ENCODE results near the gene FBXW7. TPM values are rescaled to one million over a fixed set of nuclear protein-coding genes. Genes with fewer than 3 reads are reported as not detected.

FBXW7 gene
- total RNA-seq, 1 donor from 2014 or later: 56.7 TPM

DNA sequence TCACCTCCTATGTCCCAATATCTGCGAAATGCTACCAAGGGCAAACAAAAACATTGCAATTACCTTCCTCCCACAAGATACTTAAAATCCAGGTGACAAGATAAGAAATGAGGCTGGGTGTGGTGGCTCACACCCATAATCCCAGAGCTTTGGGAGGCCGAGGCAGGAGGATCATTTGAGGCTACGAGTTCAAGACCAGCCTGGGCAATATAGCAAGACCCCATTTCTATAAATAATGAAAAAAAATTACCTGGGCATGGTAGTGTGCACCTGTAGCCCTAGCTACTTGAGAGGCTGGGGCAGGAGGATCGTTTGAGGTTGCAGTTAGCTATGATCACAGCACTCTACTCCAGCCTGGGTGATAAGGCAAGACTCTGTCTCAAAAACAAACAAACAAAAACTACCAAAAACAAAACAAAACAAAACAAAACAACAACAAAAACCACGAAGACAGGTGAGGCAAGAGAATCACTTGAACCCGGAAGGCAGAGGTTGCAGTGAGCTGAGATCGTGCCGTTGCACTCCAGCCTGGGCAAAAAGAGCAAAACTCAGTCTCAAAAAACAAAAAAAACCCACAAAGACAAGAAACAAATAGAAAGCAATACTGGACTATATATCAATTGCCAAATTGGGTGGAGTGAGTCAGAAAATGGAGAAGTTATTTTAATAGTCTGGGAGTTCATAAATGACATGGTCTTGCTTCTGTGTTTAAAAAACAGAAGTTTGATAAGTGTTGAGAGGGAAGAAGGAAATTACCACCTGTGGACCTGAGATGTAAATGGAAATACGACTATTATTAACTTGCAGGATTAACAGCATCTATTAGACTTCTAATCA, 176.5 kb downstream of the FBXW7 start:
- intact Hi-C loops (cut with micrococcal nuclease): no loop called here

DNA sequence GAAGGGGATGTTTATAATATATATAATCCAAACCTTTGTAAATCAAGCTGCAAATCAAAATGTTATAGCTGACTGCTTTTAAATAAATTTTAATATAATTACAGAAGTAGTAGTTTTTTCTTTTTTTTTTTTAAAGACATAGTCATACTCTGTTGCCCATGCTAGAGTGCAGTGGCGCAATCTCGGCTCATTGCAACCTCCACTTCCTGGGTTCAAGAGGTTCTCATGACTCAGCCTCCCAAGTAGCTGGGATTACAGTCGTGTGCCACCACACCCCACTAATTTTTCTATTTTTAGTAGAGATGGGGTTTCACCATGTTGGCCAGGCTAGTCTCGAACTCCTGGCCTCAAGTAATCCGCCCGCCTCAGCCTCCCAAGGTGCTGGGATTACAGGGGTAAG, 178.7 kb downstream of the FBXW7 start:
- Histone ChIP-seq H3K36me3 (no peaks in the 10 kb centered on the region), H3K27me3 (ENCODE audit: low read depth) (no peaks in the 10 kb centered on the region), H3K27ac (replicated peaks) (no peak overlapping the region), H3K9me3 (replicated peaks) (no peaks in the 10 kb centered on the region), H3K4me3 (no peak overlapping the region), H3K4me1 (peaks cover 67% of the 10 kb centered on the region)
- no peak for DNase-seq
- TF ChIP-seq, protein P1, sequence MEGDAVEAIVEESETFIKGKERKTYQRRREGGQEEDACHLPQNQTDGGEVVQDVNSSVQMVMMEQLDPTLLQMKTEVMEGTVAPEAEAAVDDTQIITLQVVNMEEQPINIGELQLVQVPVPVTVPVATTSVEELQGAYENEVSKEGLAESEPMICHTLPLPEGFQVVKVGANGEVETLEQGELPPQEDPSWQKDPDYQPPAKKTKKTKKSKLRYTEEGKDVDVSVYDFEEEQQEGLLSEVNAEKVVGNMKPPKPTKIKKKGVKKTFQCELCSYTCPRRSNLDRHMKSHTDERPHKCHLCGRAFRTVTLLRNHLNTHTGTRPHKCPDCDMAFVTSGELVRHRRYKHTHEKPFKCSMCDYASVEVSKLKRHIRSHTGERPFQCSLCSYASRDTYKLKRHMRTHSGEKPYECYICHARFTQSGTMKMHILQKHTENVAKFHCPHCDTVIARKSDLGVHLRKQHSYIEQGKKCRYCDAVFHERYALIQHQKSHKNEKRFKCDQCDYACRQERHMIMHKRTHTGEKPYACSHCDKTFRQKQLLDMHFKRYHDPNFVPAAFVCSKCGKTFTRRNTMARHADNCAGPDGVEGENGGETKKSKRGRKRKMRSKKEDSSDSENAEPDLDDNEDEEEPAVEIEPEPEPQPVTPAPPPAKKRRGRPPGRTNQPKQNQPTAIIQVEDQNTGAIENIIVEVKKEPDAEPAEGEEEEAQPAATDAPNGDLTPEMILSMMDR (IDR thresholded peaks at IDR 0.05; ENCODE audit: borderline replicate concordance): no peak
- intact Hi-C loops (cut with micrococcal nuclease): no loop called here

More for the DNA sequence above, 176.5 kb downstream of the FBXW7 start:
- Histone ChIP-seq H3K4me1 (peaks cover 74% of the 10 kb centered on the region), H3K27me3 (ENCODE audit: low read depth) (no peaks in the 10 kb centered on the region), H3K27ac (replicated peaks) (no peak overlapping the region), H3K4me3 (no peak overlapping the region), H3K9me3 (replicated peaks) (no peaks in the 10 kb centered on the region), H3K36me3 (no peaks in the 10 kb centered on the region)
- TF ChIP-seq, protein P1 (IDR thresholded peaks at IDR 0.05; ENCODE audit: borderline replicate concordance): no peak
- DNase-seq: no peak

DNA sequence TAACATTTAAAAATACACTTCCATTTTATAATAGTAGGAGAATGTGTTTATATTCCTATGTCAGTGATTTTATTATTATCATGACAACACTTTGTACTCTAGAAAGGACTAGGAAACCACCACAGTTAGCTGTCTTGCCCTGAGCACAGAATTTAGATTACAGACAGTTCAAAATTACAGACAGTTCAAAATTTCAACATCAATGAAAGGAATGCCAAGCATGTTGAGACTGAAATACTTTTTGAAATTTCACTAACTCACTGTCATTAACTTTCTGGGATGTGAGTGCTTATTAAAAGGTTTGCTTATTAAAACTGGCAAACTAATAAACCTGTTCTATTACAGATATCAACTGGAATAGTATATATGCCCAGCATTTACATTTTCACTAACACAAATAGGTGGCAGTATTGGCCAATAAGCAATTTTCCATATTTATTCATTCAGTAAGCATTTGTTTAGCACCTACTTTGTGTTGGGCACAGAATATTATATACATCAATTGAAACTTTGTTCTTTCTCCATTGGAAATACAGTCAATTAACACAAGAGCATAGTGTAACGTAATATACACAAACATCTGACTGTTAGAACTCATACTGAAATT, 179.4 kb downstream of the FBXW7 start:
- no peak overlapping the region for H3K27ac ChIP-seq (replicated peaks)
- H3K4me1 ChIP-seq: peaks cover 73% of the 10 kb centered on the region
- TF ChIP-seq, protein P1 (IDR thresholded peaks at IDR 0.05; ENCODE audit: borderline replicate concordance): no peak
- no peaks in the 10 kb centered on the region for H3K27me3 ChIP-seq (ENCODE audit: low read depth)
- intact Hi-C loops (cut with micrococcal nuclease): no loop called here
- H3K36me3 ChIP-seq: no peaks in the 10 kb centered on the region
- H3K4me3 ChIP-seq: no peak overlapping the region
- no peaks in the 10 kb centered on the region for H3K9me3 ChIP-seq (replicated peaks)
- no peak for DNase-seq

DNA sequence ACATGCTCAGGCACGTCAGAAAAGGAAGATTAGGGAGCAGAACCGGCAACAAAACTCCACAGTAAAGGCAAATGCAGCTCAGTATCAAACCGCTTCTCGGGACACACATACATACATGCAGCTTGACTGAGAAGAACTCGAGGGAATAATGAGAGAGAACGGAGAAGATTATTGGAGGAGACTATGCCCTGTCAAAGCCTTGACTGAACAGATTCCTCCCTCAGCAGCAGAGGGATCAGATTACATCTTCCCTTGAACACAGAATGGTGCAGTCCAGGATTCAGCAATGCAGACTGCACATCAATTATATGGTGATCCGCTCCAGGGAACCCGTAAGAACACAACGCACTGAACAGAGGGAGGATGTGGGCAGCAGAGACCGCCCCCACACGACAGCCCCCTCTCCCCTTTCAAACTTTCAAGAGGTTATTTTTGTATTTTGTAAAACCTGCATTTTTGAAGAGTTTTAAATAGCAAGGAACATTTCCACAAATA, 183.2 kb downstream of the FBXW7 start:
- H3K4me1 ChIP-seq: peaks cover 84% of the 10 kb centered on the region
- H3K9me3 ChIP-seq (replicated peaks): no peaks in the 10 kb centered on the region
- H3K27ac ChIP-seq (replicated peaks): peak overlapping the region; percentile 82
- intact Hi-C loops (cut with micrococcal nuclease): no loop called here
- peak; percentile 20 for DNase-seq
- H3K27me3 ChIP-seq (ENCODE audit: low read depth): no peaks in the 10 kb centered on the region
- peak overlapping the region; percentile 68 for H3K4me3 ChIP-seq
- no peaks in the 10 kb centered on the region for H3K36me3 ChIP-seq
- TF ChIP-seq, protein P1 (IDR thresholded peaks at IDR 0.05; ENCODE audit: borderline replicate concordance): no peak

DNA sequence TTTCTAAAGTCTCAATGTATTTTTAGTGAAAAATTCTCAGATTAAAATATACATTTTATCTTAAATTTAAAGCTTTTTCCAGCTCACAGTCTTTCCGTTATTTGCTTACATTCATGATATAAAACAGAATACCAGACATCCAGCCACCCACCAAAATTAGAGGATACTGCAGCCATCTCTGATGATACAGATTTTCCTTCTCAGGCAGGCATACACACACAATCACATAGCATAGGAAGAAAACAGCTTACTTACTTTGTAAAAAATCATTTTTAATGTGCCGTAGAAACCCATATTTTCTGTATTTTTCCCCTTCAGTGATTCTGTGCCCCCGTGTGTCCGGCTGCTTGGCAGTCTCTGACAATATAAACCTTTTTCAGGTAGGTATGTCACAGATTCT, 183.7 kb downstream of the FBXW7 start:
- TF ChIP-seq, protein P1 (IDR thresholded peaks at IDR 0.05; ENCODE audit: borderline replicate concordance): no peak
- peak overlapping the region; percentile 82 for H3K27ac ChIP-seq (replicated peaks)
- H3K36me3 ChIP-seq: no peaks in the 10 kb centered on the region
- H3K9me3 ChIP-seq (replicated peaks): no peaks in the 10 kb centered on the region
- peak overlapping the region; percentile 68 for H3K4me3 ChIP-seq
- intact Hi-C loops (cut with micrococcal nuclease): no loop called here
- no peaks in the 10 kb centered on the region for H3K27me3 ChIP-seq (ENCODE audit: low read depth)
- peaks cover 79% of the 10 kb centered on the region for H3K4me1 ChIP-seq
- DNase-seq: no peak
